ENCODE data around the gene XYLT1. TPM values are rescaled to one million over a fixed set of nuclear protein-coding genes. Genes with fewer than 3 reads are reported as not detected.

The XYLT1 gene
- total RNA-seq, 1 donor from 2014 or later, result 0.23 TPM

DNA sequence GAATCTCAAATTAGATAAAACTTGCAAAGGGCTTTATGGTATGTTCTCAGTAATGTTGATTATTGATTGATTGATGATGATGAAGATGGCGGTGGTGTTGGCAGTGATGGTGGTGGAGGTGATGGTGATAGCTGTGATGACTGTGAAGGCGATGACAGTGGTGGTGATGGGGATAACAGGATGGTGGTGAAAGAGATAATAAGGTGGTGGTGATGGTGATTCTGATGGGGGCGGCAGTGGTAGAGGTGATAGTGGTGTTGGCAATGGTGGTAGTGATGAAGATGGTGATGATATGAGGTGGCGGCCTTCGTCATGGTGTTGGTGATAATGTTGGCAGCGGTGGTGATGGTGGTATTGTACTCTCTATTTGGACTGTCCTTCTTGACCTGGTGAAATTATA lies 238.3 kb downstream of the XYLT1 start:
- TF ChIP-seq, protein P1, sequence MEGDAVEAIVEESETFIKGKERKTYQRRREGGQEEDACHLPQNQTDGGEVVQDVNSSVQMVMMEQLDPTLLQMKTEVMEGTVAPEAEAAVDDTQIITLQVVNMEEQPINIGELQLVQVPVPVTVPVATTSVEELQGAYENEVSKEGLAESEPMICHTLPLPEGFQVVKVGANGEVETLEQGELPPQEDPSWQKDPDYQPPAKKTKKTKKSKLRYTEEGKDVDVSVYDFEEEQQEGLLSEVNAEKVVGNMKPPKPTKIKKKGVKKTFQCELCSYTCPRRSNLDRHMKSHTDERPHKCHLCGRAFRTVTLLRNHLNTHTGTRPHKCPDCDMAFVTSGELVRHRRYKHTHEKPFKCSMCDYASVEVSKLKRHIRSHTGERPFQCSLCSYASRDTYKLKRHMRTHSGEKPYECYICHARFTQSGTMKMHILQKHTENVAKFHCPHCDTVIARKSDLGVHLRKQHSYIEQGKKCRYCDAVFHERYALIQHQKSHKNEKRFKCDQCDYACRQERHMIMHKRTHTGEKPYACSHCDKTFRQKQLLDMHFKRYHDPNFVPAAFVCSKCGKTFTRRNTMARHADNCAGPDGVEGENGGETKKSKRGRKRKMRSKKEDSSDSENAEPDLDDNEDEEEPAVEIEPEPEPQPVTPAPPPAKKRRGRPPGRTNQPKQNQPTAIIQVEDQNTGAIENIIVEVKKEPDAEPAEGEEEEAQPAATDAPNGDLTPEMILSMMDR (conservative IDR thresholded peaks at IDR 0.05; ENCODE audit: low read depth, low read length), result no peak
- no peak overlapping the region for H3K4me3 ChIP-seq (ENCODE audit: low read depth, low read length)
- DNase-seq (ENCODE audit: low read depth), result no peak

GRCh38 chr16:17231972-17232371 lies 238.8 kb downstream of the XYLT1 start:
- H3K4me3 ChIP-seq (ENCODE audit: low read depth, low read length), result no peak overlapping the region
- DNase-seq (ENCODE audit: low read depth), result no peak
- TF ChIP-seq, protein P1 (conservative IDR thresholded peaks at IDR 0.05; ENCODE audit: low read depth, low read length), result no peak

- no peak for DNase-seq (ENCODE audit: low read depth)
- TF ChIP-seq, protein P1 (conservative IDR thresholded peaks at IDR 0.05; ENCODE audit: low read depth, low read length), result no peak
- no peak overlapping the region for H3K4me3 ChIP-seq (ENCODE audit: low read depth, low read length)
Observed at GRCh38 chr16:17230932-17231581, 239.7 kb downstream of the XYLT1 start.

DNA sequence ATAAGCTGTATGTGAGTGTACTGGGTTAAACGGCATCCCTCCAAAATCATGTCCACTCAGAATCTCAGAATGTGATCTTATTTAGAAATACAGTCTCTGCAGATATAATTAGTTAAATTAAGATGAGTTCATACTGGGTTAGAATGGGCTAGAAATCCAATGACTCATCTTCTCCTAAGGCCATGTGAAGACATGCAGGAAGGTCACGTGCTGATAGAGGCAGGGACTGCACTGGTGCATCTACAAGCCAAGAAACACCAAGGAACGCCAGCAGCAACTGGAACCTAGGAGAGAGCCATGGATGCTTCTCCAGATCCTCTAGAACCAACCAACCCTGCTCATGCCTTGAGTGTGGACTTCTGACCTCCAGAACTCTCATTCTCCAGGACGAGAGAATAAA lies 241.0 kb downstream of the XYLT1 start:
- TF ChIP-seq, protein P1 (conservative IDR thresholded peaks at IDR 0.05; ENCODE audit: low read depth, low read length), result no peak
- no peak overlapping the region for H3K4me3 ChIP-seq (ENCODE audit: low read depth, low read length)
- DNase-seq (ENCODE audit: low read depth), result no peak

- no peak overlapping the region for H3K4me3 ChIP-seq (ENCODE audit: low read depth, low read length)
- no peak for DNase-seq (ENCODE audit: low read depth)
- TF ChIP-seq, protein P1 (conservative IDR thresholded peaks at IDR 0.05; ENCODE audit: low read depth, low read length), result no peak
Observed at GRCh38 chr16:17229131-17229530, 241.6 kb downstream of the XYLT1 start.

DNA sequence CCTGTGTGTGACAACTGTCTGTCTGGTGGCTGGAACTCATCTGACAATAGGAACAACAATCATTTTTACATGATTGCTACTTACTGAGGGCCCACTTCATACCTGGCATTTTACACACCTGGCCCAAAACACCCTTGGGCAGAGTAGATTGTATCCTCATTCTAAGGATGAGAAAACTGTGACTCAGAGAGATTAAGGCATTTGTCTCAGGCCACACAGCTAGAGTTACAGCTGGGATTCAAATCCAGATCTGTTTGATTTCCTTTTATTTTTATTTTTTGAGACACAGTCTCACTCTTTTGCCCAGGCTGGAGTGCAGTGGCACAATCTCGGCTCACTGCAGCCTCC lies 242.1 kb downstream of the XYLT1 start:
- no peak overlapping the region for H3K4me3 ChIP-seq (ENCODE audit: low read depth, low read length)
- TF ChIP-seq, protein P1 (conservative IDR thresholded peaks at IDR 0.05; ENCODE audit: low read depth, low read length), result no peak
- no peak for DNase-seq (ENCODE audit: low read depth)

DNA sequence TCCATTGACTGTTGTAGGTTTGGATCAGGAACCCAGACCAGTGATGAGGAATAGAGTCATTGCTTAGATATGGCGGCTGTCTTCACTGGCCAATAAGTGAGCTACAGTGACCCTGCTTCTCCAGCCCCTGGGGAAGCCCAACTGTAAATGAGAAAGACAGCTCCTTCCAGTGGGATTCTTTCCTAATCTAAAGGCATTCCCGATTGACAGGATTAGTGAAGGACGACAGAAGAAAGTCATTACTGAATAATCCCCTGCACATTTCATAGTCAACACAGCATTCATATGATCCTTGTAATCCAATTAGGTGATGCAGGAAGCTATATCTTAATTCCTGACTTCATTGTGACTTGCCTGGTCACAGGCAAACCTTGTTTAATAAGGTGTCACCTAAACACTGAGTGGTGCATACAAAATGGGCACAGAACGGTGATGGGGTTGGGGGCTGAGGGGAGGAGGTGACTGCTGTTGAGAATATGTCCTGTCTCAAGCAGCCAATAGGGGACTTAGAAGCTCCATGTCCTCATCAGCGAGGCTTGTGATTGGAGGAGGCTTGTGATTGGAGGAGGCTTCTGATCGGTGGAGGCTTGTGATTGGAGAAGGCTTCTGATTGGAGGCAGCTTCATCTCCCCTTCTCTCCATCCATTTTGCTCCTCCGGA lies 242.6 kb downstream of the XYLT1 start:
- no peak overlapping the region for H3K4me3 ChIP-seq (ENCODE audit: low read depth, low read length)
- TF ChIP-seq, protein P1 (conservative IDR thresholded peaks at IDR 0.05; ENCODE audit: low read depth, low read length), result no peak
- no peak for DNase-seq (ENCODE audit: low read depth)
